ENCODE measurements around the gene MDH2. TPM values are rescaled to one million over a fixed set of nuclear protein-coding genes. Genes with fewer than 3 reads are reported as not detected.
"Not testable (repeated sequence)": the region's sequence is repeated elsewhere in the genome, so short reads cannot be mapped to it uniquely, and the experiment has no call there.

The MDH2 gene
- total and polyA plus RNA-seq, 2 of the 4 experiments (the other 2 are of a cell fraction) = 55.4 to 206 TPM

DNA sequence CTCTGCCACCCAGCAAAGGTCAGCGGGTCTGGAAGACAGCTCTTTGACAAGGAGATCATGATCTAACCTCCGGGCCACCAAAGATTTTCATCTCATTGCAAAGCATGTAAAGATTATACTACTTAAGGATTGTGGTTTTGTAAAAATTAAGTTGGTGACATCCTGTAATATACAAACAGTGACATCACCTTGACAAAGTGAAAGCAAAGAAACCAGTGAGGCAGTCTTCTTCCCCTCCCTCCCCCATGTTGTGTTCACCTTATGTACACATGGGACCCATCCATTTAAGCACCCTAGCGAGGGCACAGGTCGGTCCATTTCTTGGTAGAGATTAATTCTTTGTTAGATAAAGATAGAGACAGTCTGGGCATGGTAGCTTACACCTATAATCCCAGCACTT lies 3.9 kb downstream of the MDH2 start:
- Histone ChIP-seq H3K14ac (replicated peaks; ENCODE audit: low read depth, low read length) (no peak overlapping the region), H4K20me1 (ENCODE audit: insufficient read depth, low read length) (peaks cover 64% of the 10 kb centered on the region), H3K4me3 (ENCODE audit: insufficient read depth, low read depth, low read length) (no peak overlapping the region), H3K9ac (ENCODE audit: low read depth, low read length) (no peak overlapping the region), H3K56ac (ENCODE audit: extremely low read depth, insufficient read depth, low read length) (no peak overlapping the region), H3K4ac (ENCODE audit: low read depth, low read length) (no peak overlapping the region), H3K79me1 (ENCODE audit: low read depth in 1 of 2, low read length in 2 of 2) (peaks cover 34 to 91% of the 10 kb centered on the region in 2 experiments), H3K4me1 (ENCODE audit: control insufficient read depth, insufficient read depth, low read length) (peaks cover 17% of the 10 kb centered on the region), H3K27me3 (ENCODE audit: control insufficient read depth, insufficient read depth, low read length) (no peaks in the 10 kb centered on the region), H3K9me3 (ENCODE audit: control insufficient read depth, insufficient read depth, low read length) (no peaks in the 10 kb centered on the region), H2BK20ac (ENCODE audit: low read depth, low read length) (no peak overlapping the region), H2AK5ac (ENCODE audit: low read depth, low read length) (no peak overlapping the region), H2BK5ac (ENCODE audit: low read depth, low read length, poor library complexity, severe bottlenecking) (no peak overlapping the region), H3K23ac (ENCODE audit: low read depth, low read length) (no peak overlapping the region), H4K8ac (ENCODE audit: low read depth in 2 of 2, low read length in 2 of 2) (no peak overlapping the region), H4K91ac (ENCODE audit: insufficient read depth, low read depth, low read length) (no peak overlapping the region), H4K5ac (ENCODE audit: low read depth, low read length) (no peak overlapping the region), H2BK120ac (ENCODE audit: low read depth, low read length) (no peak overlapping the region), H3K27ac (ENCODE audit: insufficient read depth, low read length) (no peak overlapping the region), H3K18ac (ENCODE audit: low read depth, low read length) (no peak overlapping the region), H2AFZ (replicated peaks; ENCODE audit: low read length, poor library complexity) (no peak overlapping the region), H2BK15ac (ENCODE audit: low read depth, low read length) (no peak overlapping the region), H3K36me3 (ENCODE audit: control insufficient read depth, insufficient read depth, low read length) (peaks cover 10% of the 10 kb centered on the region), H2AK9ac (replicated peaks; ENCODE audit: low read depth, low read length, poor library complexity) (no peak overlapping the region), H3K4me2 (ENCODE audit: low read depth, low read length) (no peak overlapping the region), H3K9me1 (ENCODE audit: insufficient read depth, low read length) (peaks cover 28% of the 10 kb centered on the region)
- no TSS peak for BruUV-seq (replicated peaks)
- dilution Hi-C loops (cut with HindIII; ENCODE audit: low sequenced_read_pairs, unreplicated experiment) = no loop called here
- in situ Hi-C loops (cut with MboI; ENCODE audit: low sequenced_read_pairs) = no loop called here
- TF ChIP-seq ELK1 (IDR thresholded peaks at IDR 0.05; ENCODE audit: borderline replicate concordance, low read depth, low read length) = no peak
- no peak for TF ChIP-seq RFX5 (IDR thresholded peaks at IDR 0.05; ENCODE audit: low read depth, low read length)
- ATAC-seq (ENCODE audit: low read depth) (no peak), DNase-seq (peak; percentile 36)
- WGBS, 2 experiments (ENCODE audit: extremely low coverage in 2 of 2, insufficient read length in 1 of 2) = no CpG with 5 or more reads among the region's 4 CpGs
- intact Hi-C loops (cut with micrococcal nuclease) = loop anchor here (5.0 kb wide), 1 partner anchor 80 kb away; no protein-coding TSS in a partner anchor
- ChIA-PET POLR2A (ENCODE audit: unreplicated experiment) (interaction anchor here (0.6 kb wide), 1 partner anchor 313 kb away, joined by 7 read pairs; no protein-coding TSS in a partner anchor), CTCF (interaction anchor here (1.0 kb wide), 1 partner anchor 9 kb away, joined by 3 read pairs; no protein-coding TSS in a partner anchor)

DNA sequence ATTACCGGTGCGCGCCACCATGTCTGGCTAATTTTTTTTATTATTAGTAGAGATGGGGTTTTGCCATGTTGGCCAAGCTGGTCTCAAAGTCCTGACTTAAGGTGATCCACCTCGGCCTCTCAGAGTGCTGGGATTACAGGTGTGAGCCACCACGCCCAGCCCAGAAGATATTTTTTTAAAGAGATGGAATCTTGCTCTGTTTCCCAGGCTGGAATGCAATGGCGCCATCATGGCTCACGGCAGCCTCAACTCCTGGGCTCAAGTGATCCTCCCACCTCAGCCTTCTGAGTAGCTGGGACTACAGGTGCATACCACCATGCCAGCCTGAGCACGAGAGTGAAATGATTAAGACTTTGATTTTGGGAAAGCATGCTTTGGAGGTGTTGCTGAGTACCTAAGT lies 4.8 kb downstream of the MDH2 start:
- peaks cover 43 to 91% of the 10 kb centered on the region in 2 experiments for H3K79me1 ChIP-seq (ENCODE audit: low read depth in 1 of 2, low read length in 2 of 2)
- H2AK9ac ChIP-seq (replicated peaks; ENCODE audit: low read depth, low read length, poor library complexity); H3K9ac ChIP-seq (ENCODE audit: low read depth, low read length); H2BK20ac ChIP-seq (ENCODE audit: low read depth, low read length); H3K18ac ChIP-seq (ENCODE audit: low read depth, low read length); BruUV-seq (replicated peaks); H4K8ac ChIP-seq (ENCODE audit: low read depth in 2 of 2, low read length in 2 of 2); H3K14ac ChIP-seq (replicated peaks; ENCODE audit: low read depth, low read length); H2AFZ ChIP-seq (replicated peaks; ENCODE audit: low read length, poor library complexity); H3K56ac ChIP-seq (ENCODE audit: extremely low read depth, insufficient read depth, low read length); DNase-seq; H2BK15ac ChIP-seq (ENCODE audit: low read depth, low read length); in situ Hi-C loops (cut with MboI; ENCODE audit: low sequenced_read_pairs); dilution Hi-C loops (cut with HindIII; ENCODE audit: low sequenced_read_pairs, unreplicated experiment); ATAC-seq (ENCODE audit: low read depth); POLR2A ChIA-PET (ENCODE audit: unreplicated experiment); H3K4ac ChIP-seq (ENCODE audit: low read depth, low read length); H3K27ac ChIP-seq (ENCODE audit: insufficient read depth, low read length); H4K91ac ChIP-seq (ENCODE audit: insufficient read depth, low read depth, low read length); H2BK120ac ChIP-seq (ENCODE audit: low read depth, low read length); H3K9me3 ChIP-seq (ENCODE audit: control insufficient read depth, insufficient read depth, low read length); H2AK5ac ChIP-seq (ENCODE audit: low read depth, low read length); H3K23ac ChIP-seq (ENCODE audit: low read depth, low read length); H2BK5ac ChIP-seq (ENCODE audit: low read depth, low read length, poor library complexity, severe bottlenecking); H4K5ac ChIP-seq (ENCODE audit: low read depth, low read length); H3K4me3 ChIP-seq (ENCODE audit: insufficient read depth, low read depth, low read length); H3K27me3 ChIP-seq (ENCODE audit: control insufficient read depth, insufficient read depth, low read length); H3K4me2 ChIP-seq (ENCODE audit: low read depth, low read length): not testable (repeated sequence)
- H3K4me1 ChIP-seq (ENCODE audit: control insufficient read depth, insufficient read depth, low read length) = peaks cover 17% of the 10 kb centered on the region
- CTCF ChIA-PET = interaction anchor here (1.0 kb wide), 1 partner anchor 10 kb away, joined by 3 read pairs; no protein-coding TSS in a partner anchor
- H3K36me3 ChIP-seq (ENCODE audit: control insufficient read depth, insufficient read depth, low read length) = peaks cover 17% of the 10 kb centered on the region
- intact Hi-C loops (cut with micrococcal nuclease) = loop anchor here (5.0 kb wide), 1 partner anchor 80 kb away; no protein-coding TSS in a partner anchor
- WGBS, 2 experiments (ENCODE audit: extremely low coverage in 2 of 2, insufficient read length in 1 of 2) = 92% methylated on average over 2 of the region's 8 CpGs; no CpG with 5 or more reads in 1 of the 2 experiments
- H3K9me1 ChIP-seq (ENCODE audit: insufficient read depth, low read length) = peaks cover 28% of the 10 kb centered on the region
- peaks cover 72% of the 10 kb centered on the region for H4K20me1 ChIP-seq (ENCODE audit: insufficient read depth, low read length)
